Panc1 (cell line): ENCODE results near the gene BMF. TPM values are rescaled to one million over a fixed set of nuclear protein-coding genes. Genes with fewer than 3 reads are reported as not detected.

ENCODE experiments used
- ATAC-seq: fragments of 200-7000 bp; cut with Tn5 transposase; 2 replicates; pipeline ENCODE4 v1.9.1; 2020; ENCODE audit warnings: mild to moderate bottlenecking, moderate library complexity
- BruUV-seq: library from RNA; stranded (reverse); fragments of 400-500 nt; replicated peaks from 2 replicates; lab custom pipeline; 2021; lab: Mats Ljungman, UMichigan
- CTCF ChIA-PET: fragments of 300-600 bp; sonication (Branson Sonifier 250); formaldehyde crosslinking; loops from one replicate; lab custom pipeline; 2022; ENCODE audit warnings: antibody characterized with exemption; lab: Charles Lee
- POLR2A ChIA-PET: fragments of 300-600 bp; sonication (Branson Sonifier 250); formaldehyde crosslinking; loops from one replicate; lab custom pipeline; 2022; ENCODE audit warnings: antibody characterized with exemption; lab: Charles Lee
- DNase-seq: peaks from one replicate; pipeline ENCODE4 v3.0.0-alpha.2; 2010; ENCODE audit warnings: low read depth, low spot score
- H3K27ac ChIP-seq: 2 replicates; pipeline ENCODE4 v1.5.1; 2011; ENCODE audit warnings: mild to moderate bottlenecking, low read length, inconsistent platforms
- H3K27me3 ChIP-seq: fragments of 200-500 bp; sonication (Bioruptor generic); 2 replicates; pipeline ENCODE4 v1.6.0; 2014; ENCODE audit warnings: low read length, inconsistent platforms; ENCODE audit not compliant: control insufficient read depth, insufficient read depth
- H3K36me3 ChIP-seq: fragments of 200-500 bp; sonication (Bioruptor generic); 2 replicates; pipeline ENCODE4 v1.5.1; 2014; ENCODE audit warnings: inconsistent platforms, mild to moderate bottlenecking, low read length, moderate library complexity; ENCODE audit not compliant: control insufficient read depth, insufficient read depth
- H3K4me1 ChIP-seq: 2 replicates; pipeline ENCODE4 v1.5.1; 2011; ENCODE audit warnings: inconsistent platforms, mild to moderate bottlenecking, low read length, moderate library complexity; ENCODE audit not compliant: control insufficient read depth, insufficient read depth
- H3K4me3 ChIP-seq, 2 experiments: 2 replicates each; pipeline ENCODE4 v1.5.1; 2011 to 2012; ENCODE audit warnings: low read depth in 2 of 2, low read length in 2 of 2, mild to moderate bottlenecking in 2 of 2, inconsistent platforms in 1 of 2, moderate library complexity in 1 of 2
- H3K9me3 ChIP-seq: fragments of 200-500 bp; sonication (Bioruptor generic); 2 replicates; pipeline ENCODE4 v1.5.1; 2014; ENCODE audit warnings: low read depth, mild to moderate bottlenecking, inconsistent platforms, low read length, moderate library complexity; ENCODE audit not compliant: control insufficient read depth, insufficient read depth
- CTCF ChIP-seq: fragments of 450-650 bp; IDR thresholded peaks from 2 replicates; pipeline ENCODE4 v1.5.1; 2017; ENCODE audit warnings: mild to moderate bottlenecking
- POLR2AphosphoS5 ChIP-seq: IDR thresholded peaks from 2 replicates; pipeline ENCODE4 v1.6.1; 2012; ENCODE audit warnings: mild to moderate bottlenecking, low read depth, low read length, moderate library complexity
- REST ChIP-seq, 2 experiments: IDR thresholded peaks; 2 replicates each; pipeline ENCODE4 v1.6.1; 2011 to 2012; ENCODE audit warnings: low read depth in 2 of 2, control low read depth in 1 of 2, low read length in 1 of 2, mild to moderate bottlenecking in 1 of 2, moderate library complexity in 1 of 2; ENCODE audit not compliant: insufficient read depth in 1 of 2
- SIN3A ChIP-seq: IDR thresholded peaks from 2 replicates; pipeline ENCODE4 v1.6.1; 2012; ENCODE audit warnings: low read depth, mild to moderate bottlenecking, low read length, moderate library complexity, borderline replicate concordance; ENCODE audit not compliant: insufficient read depth
- TCF7L2 ChIP-seq: IDR thresholded peaks from 2 replicates; pipeline ENCODE4 v1.6.1; 2011; ENCODE audit warnings: mild to moderate bottlenecking, low read depth, low read length, inconsistent platforms
- in situ Hi-C: cut with HindIII; loops from 2 replicates; pipeline ENCODE4 v1.10.0; 2016; ENCODE audit warnings: low sequenced_read_pairs, low pct_unique_long_range_greater_than_20kb
- intact Hi-C: fragments of 100-400 bp; cut with micrococcal nuclease; formaldehyde crosslinking; loops from one replicate; pipeline ENCODE4 v1.10.0; 2022; ENCODE audit not compliant: unreplicated experiment
- total RNA-seq: library from RNA; stranded (reverse); gene quantifications from one replicate; pipeline ENCODE4 v1.2.1, GENCODE V29; 2021; ENCODE audit not compliant: unreplicated experiment

The BMF gene
- total RNA-seq, 1 experiment from 2014 or later = 7.8 TPM

GRCh38 chr15:40149339-40149738, 40.7 kb upstream of the BMF start:
- BruUV-seq = no TSS peak
- no peak overlapping the region for H3K27ac ChIP-seq
- H3K9me3 ChIP-seq = no peaks in the 10 kb centered on the region
- in situ Hi-C loops = no loop called here
- CTCF ChIA-PET = no interaction called here
- intact Hi-C loops = no loop called here
- DNase-seq (no peak), ATAC-seq (no peak)
- no peak overlapping the region for H3K4me3 ChIP-seq
- no peaks in the 10 kb centered on the region for H3K36me3 ChIP-seq
- no peaks in the 10 kb centered on the region for H3K27me3 ChIP-seq
- TF ChIP-seq TCF7L2 (no peak), REST (IDR thresholded peaks at IDR 0.05; ENCODE audit: insufficient read depth in 1 of 2, low read depth in 2 of 2, low read length in 1 of 2) (no peak), SIN3A (no peak), CTCF (no peak), POLR2AphosphoS5 (no peak)
- POLR2A ChIA-PET = no interaction called here
- H3K4me1 ChIP-seq = no peaks in the 10 kb centered on the region

GRCh38 chr15:40146037-40146436, 37.4 kb upstream of the BMF start:
- ChIA-PET POLR2A (no interaction called here), CTCF (no interaction called here)
- Histone ChIP-seq H3K9me3 (no peaks in the 10 kb centered on the region), H3K4me3 (no peak overlapping the region), H3K36me3 (no peaks in the 10 kb centered on the region), H3K4me1 (no peaks in the 10 kb centered on the region), H3K27me3 (no peaks in the 10 kb centered on the region), H3K27ac (no peak overlapping the region)
- BruUV-seq = no TSS peak
- ATAC-seq (peak; percentile 79), DNase-seq (no peak)
- in situ Hi-C loops (no loop called here), intact Hi-C loops (no loop called here)
- TF ChIP-seq CTCF (no peak), SIN3A (no peak), POLR2AphosphoS5 (no peak), TCF7L2 (no peak), REST (IDR thresholded peaks at IDR 0.05; ENCODE audit: insufficient read depth in 1 of 2, low read depth in 2 of 2, low read length in 1 of 2) (no peak)
